Skeletal muscle tissue (tissue), 4 donors: Measurements from ENCODE around the gene GEMIN8. TPM values are rescaled to one million over a fixed set of nuclear protein-coding genes. Genes with fewer than 3 reads are reported as not detected.

Experiments used
- H3K27ac ChIP-seq: one replicate; pipeline ENCODE4 v1.7.0; 2013; ENCODE audit warnings: mild to moderate bottlenecking, low read depth, low read length, inconsistent platforms
- H3K27me3 ChIP-seq, 3 donors: one replicate each; pipeline ENCODE4 v1.7.0; 2013; ENCODE audit warnings: low read length in 3 of 3; ENCODE audit not compliant: control insufficient read depth in 3 of 3, insufficient read depth in 3 of 3
- H3K36me3 ChIP-seq, 3 donors: one replicate each; pipeline ENCODE4 v1.7.0; 2013; ENCODE audit warnings: low read length in 3 of 3; ENCODE audit not compliant: control insufficient read depth in 3 of 3, insufficient read depth in 3 of 3
- H3K4me1 ChIP-seq, 3 donors: one replicate each; pipeline ENCODE4 v1.7.0; 2013; ENCODE audit warnings: low read length in 3 of 3, mild to moderate bottlenecking in 3 of 3; ENCODE audit not compliant: control insufficient read depth in 3 of 3, insufficient read depth in 3 of 3
- H3K4me3 ChIP-seq, 3 donors: one replicate each; pipeline ENCODE4 v1.7.0; 2013; ENCODE audit warnings: low read length in 3 of 3
- H3K9ac ChIP-seq, 3 donors: one replicate each; pipeline ENCODE4 v1.7.0; 2013; ENCODE audit warnings: low read length in 3 of 3, mild to moderate bottlenecking in 3 of 3, moderate library complexity in 2 of 3, low read depth in 1 of 3
- H3K9me3 ChIP-seq, 3 donors: one replicate each; pipeline ENCODE4 v1.7.0; 2013; ENCODE audit warnings: low read length in 3 of 3; ENCODE audit not compliant: control insufficient read depth in 3 of 3
- total RNA-seq: library from RNA; depleted of rRNA; stranded (reverse); fragments of >200 nt; gene quantifications from one replicate; pipeline ENCODE4 v1.2.3, GENCODE V29; 2014
- donor health status: Osteomylitis.

Gene GEMIN8
- total RNA-seq, 1 donor from 2014 or later, result 13.0 TPM

- Histone ChIP-seq H3K36me3 (no peaks in the 10 kb centered on the region), H3K4me3 (no peak overlapping the region), H3K27me3 (peaks cover 0 to 6% (median 0%) of the 10 kb centered on the region in 3 donors), H3K9me3 (no peaks in the 10 kb centered on the region), H3K9ac (no peak overlapping the region), H3K27ac (no peak overlapping the region), H3K4me1 (no peaks in the 10 kb centered on the region)
These were observed 13.5 kb upstream of the GEMIN8 start for GRCh38 chrX:14043209-14043608.

GRCh38 chrX:14039344-14039743 lies 9.7 kb upstream of the GEMIN8 start:
- Histone ChIP-seq H3K9ac (no peak overlapping the region), H3K27ac (no peak overlapping the region)

GRCh38 chrX:14038375-14039085 lies 8.8 kb upstream of the GEMIN8 start:
- H3K4me3 ChIP-seq, result no peak overlapping the region
- no peak overlapping the region for H3K27ac ChIP-seq
- H3K4me1 ChIP-seq, result no peaks in the 10 kb centered on the region
- H3K36me3 ChIP-seq, result no peaks in the 10 kb centered on the region
- H3K27me3 ChIP-seq, result peaks cover 0 to 6% (median 0%) of the 10 kb centered on the region in 3 donors
- no peak overlapping the region for H3K9ac ChIP-seq
- no peaks in the 10 kb centered on the region for H3K9me3 ChIP-seq

More at GRCh38 chrX:14039344-14039743, 9.7 kb upstream of the GEMIN8 start:
- Histone ChIP-seq H3K9me3 (no peaks in the 10 kb centered on the region), H3K4me1 (no peaks in the 10 kb centered on the region), H3K36me3 (no peaks in the 10 kb centered on the region), H3K4me3 (no peak overlapping the region), H3K27me3 (peaks cover 0 to 6% (median 0%) of the 10 kb centered on the region in 3 donors)

GRCh38 chrX:14032406-14032805 lies 2.7 kb upstream of the GEMIN8 start:
- peaks cover 3 to 4% (median 4%) of the 10 kb centered on the region in 3 donors for H3K4me1 ChIP-seq
- no peak overlapping the region for H3K27ac ChIP-seq
- H3K4me3 ChIP-seq, result no peak overlapping the region
- H3K27me3 ChIP-seq, result no peaks in the 10 kb centered on the region
- H3K9me3 ChIP-seq, result no peaks in the 10 kb centered on the region
- no peaks in the 10 kb centered on the region for H3K36me3 ChIP-seq
- H3K9ac ChIP-seq, result no peak overlapping the region

- Histone ChIP-seq H3K4me1 (peaks cover 4 to 9% (median 4%) of the 10 kb centered on the region in 3 donors), H3K4me3 (peak overlapping the region; percentile 71 to 81 (median 80)), H3K9ac (peak overlapping the region; percentile 71 to 80 (median 78)), H3K36me3 (no peaks in the 10 kb centered on the region), H3K27me3 (no peaks in the 10 kb centered on the region), H3K9me3 (no peaks in the 10 kb centered on the region), H3K27ac (peak overlapping the region; percentile 70)
These were observed 460 bp upstream of the GEMIN8 start for GRCh38 chrX:14030174-14030530.

GRCh38 chrX:14029039-14029424 lies 660 bp downstream of the GEMIN8 start:
- H3K27ac ChIP-seq, result peak overlapping the region; percentile 70
- H3K9ac ChIP-seq, result peak overlapping the region; percentile 66 to 78 (median 71)
- no peaks in the 10 kb centered on the region for H3K36me3 ChIP-seq
- H3K4me1 ChIP-seq, result peaks cover 4 to 9% (median 4%) of the 10 kb centered on the region in 3 donors
- H3K4me3 ChIP-seq, result peak overlapping the region; percentile 80 to 85 (median 81)
- H3K27me3 ChIP-seq, result no peaks in the 10 kb centered on the region
- no peaks in the 10 kb centered on the region for H3K9me3 ChIP-seq

GRCh38 chrX:14028473-14028872 lies 1.2 kb downstream of the GEMIN8 start:
- Histone ChIP-seq H3K36me3 (no peaks in the 10 kb centered on the region), H3K4me3 (peak overlapping the region in 1 of 3 donors; percentile 7), H3K27me3 (no peaks in the 10 kb centered on the region), H3K9ac (peak overlapping the region in 1 of 3 donors; percentile 33), H3K4me1 (peaks cover 4 to 9% (median 4%) of the 10 kb centered on the region in 3 donors), H3K27ac (no peak overlapping the region), H3K9me3 (no peaks in the 10 kb centered on the region)

GRCh38 chrX:14027511-14028019 lies 2.1 kb downstream of the GEMIN8 start:
- no peak overlapping the region for H3K27ac ChIP-seq

GRCh38 chrX:14027036-14027435 lies 2.7 kb downstream of the GEMIN8 start:
- Histone ChIP-seq H3K4me1 (peaks cover 4 to 9% (median 4%) of the 10 kb centered on the region in 3 donors), H3K4me3 (no peak overlapping the region), H3K9me3 (no peaks in the 10 kb centered on the region), H3K36me3 (no peaks in the 10 kb centered on the region), H3K27ac (no peak overlapping the region), H3K27me3 (no peaks in the 10 kb centered on the region), H3K9ac (no peak overlapping the region)

More at GRCh38 chrX:14027511-14028019, 2.1 kb downstream of the GEMIN8 start:
- Histone ChIP-seq H3K9ac (no peak overlapping the region), H3K9me3 (no peaks in the 10 kb centered on the region), H3K4me1 (peaks cover 4 to 9% (median 4%) of the 10 kb centered on the region in 3 donors), H3K36me3 (no peaks in the 10 kb centered on the region), H3K27me3 (no peaks in the 10 kb centered on the region), H3K4me3 (no peak overlapping the region)

- Histone ChIP-seq H3K4me3 (no peak overlapping the region), H3K9me3 (no peaks in the 10 kb centered on the region), H3K27ac (no peak overlapping the region), H3K27me3 (no peaks in the 10 kb centered on the region), H3K9ac (no peak overlapping the region), H3K4me1 (peaks cover 4 to 9% (median 4%) of the 10 kb centered on the region in 3 donors), H3K36me3 (no peaks in the 10 kb centered on the region)
These were observed 3.6 kb downstream of the GEMIN8 start for GRCh38 chrX:14026121-14026520.
